HepG2 (cell line): ENCODE data around the gene ZSWIM9. TPM values are rescaled to one million over a fixed set of nuclear protein-coding genes. Genes with fewer than 3 reads are reported as not detected.

Experiments used
- BRCA1 ChIP-seq: sonication (generic); formaldehyde crosslinking; IDR thresholded peaks from 2 replicates; pipeline ENCODE4 v1.4.0; 2020; ENCODE audit warnings: missing genetic modification reagents
- GTF3A ChIP-seq: sonication (generic); formaldehyde crosslinking; conservative IDR thresholded peaks from 2 replicates; pipeline ENCODE4 v1.4.0; 2020; ENCODE audit warnings: mild to moderate bottlenecking, missing genetic modification reagents
- HMG20A ChIP-seq: IDR thresholded peaks from 2 replicates; pipeline ENCODE4 v1.6.1; 2016; ENCODE audit warnings: borderline replicate concordance
- HNF4A ChIP-seq: sonication (generic); formaldehyde crosslinking; IDR thresholded peaks from 2 replicates; pipeline ENCODE4 v1.4.0; 2020; ENCODE audit warnings: missing genetic modification reagents
- HNRNPK ChIP-seq: fragments of 200-400 bp; formaldehyde crosslinking; IDR thresholded peaks from 2 replicates; pipeline ENCODE4 v1.6.1; 2018; ENCODE audit warnings: low read length, low read depth, moderate library complexity, mild to moderate bottlenecking; ENCODE audit not compliant: poor library complexity, severe bottlenecking
- KDM2A ChIP-seq: sonication (generic); formaldehyde crosslinking; IDR thresholded peaks from 2 replicates; pipeline ENCODE4 v1.4.0; 2020; ENCODE audit warnings: low read depth, missing genetic modification reagents, borderline replicate concordance
- PHF21A ChIP-seq: sonication (generic); formaldehyde crosslinking; IDR thresholded peaks from 2 replicates; pipeline ENCODE4 v1.5.0; 2020; ENCODE audit warnings: mild to moderate bottlenecking, missing genetic modification reagents
- SNAPC2 ChIP-seq: sonication (generic); formaldehyde crosslinking; IDR thresholded peaks from 2 replicates; pipeline ENCODE4 v1.8.1; 2022; ENCODE audit warnings: mild to moderate bottlenecking, missing genetic modification reagents
- STAG1 ChIP-seq: sonication (generic); formaldehyde crosslinking; IDR thresholded peaks from 2 replicates; pipeline ENCODE4 v1.4.0; 2020; ENCODE audit warnings: missing genetic modification reagents
- TAF15 ChIP-seq: fragments of 200-400 bp; formaldehyde crosslinking; IDR thresholded peaks from one replicate; pipeline ENCODE4 v1.6.1; 2018; ENCODE audit warnings: mild to moderate bottlenecking, low read depth, low read length; ENCODE audit not compliant: poor library complexity, severe bottlenecking
- WIZ ChIP-seq: sonication (generic); formaldehyde crosslinking; IDR thresholded peaks from 2 replicates; pipeline ENCODE4 v1.5.1; 2020; ENCODE audit warnings: mild to moderate bottlenecking, missing genetic modification reagents
- ZNF160 ChIP-seq: sonication (generic); formaldehyde crosslinking; IDR thresholded peaks from 2 replicates; pipeline ENCODE4 v1.8.0; 2022; ENCODE audit warnings: mild to moderate bottlenecking, inconsistent platforms, missing genetic modification reagents
- ZNF776 ChIP-seq: sonication (generic); formaldehyde crosslinking; IDR thresholded peaks from 2 replicates; pipeline ENCODE4 v1.4.0; 2020; ENCODE audit warnings: mild to moderate bottlenecking, missing genetic modification reagents
- polyA plus RNA-seq, 8 experiments: library from polyadenylated mRNA; depleted of rRNA in 3 of 8; stranded (reverse) in 7 of 8; unstranded in 1 of 8; fragments of >200 nt; fragmentation: Illumina TruSeq in 4 of 8; extraction: Trizol in 4 of 8; gene quantifications; 2 replicates each; pipeline versions ENCODE4 v1.2.1 to v1.2.3, GENCODE V29; 2011 to 2016; ENCODE audit warnings: low read depth in 4 of 8, missing spikeins in 1 of 8, mixed read lengths in 1 of 8; ENCODE audit not compliant: insufficient read depth in 1 of 8
- total RNA-seq, 5 experiments: library from RNA; depleted of rRNA; stranded (reverse); fragments of >200 nt; fragmentation: Illumina TruSeq; extraction: Trizol; gene quantifications; 2 replicates each; pipeline ENCODE4 v1.2.3, GENCODE V29; 2016; ENCODE audit warnings: low read depth in 1 of 5
- TF ChIP-seq, protein P1 (sequence below): sonication (generic); formaldehyde crosslinking; IDR thresholded peaks from 2 replicates; pipeline ENCODE4 v1.5.0; 2020; ENCODE audit warnings: missing genetic modification reagents
- TF ChIP-seq, protein P2 (sequence below): IDR thresholded peaks from 2 replicates; pipeline ENCODE4 v1.6.1; 2016; ENCODE audit warnings: low read depth
- TF ChIP-seq, protein P3 (sequence below): sonication (generic); formaldehyde crosslinking; IDR thresholded peaks from 2 replicates; pipeline ENCODE4 v1.8.1; 2023; ENCODE audit warnings: mild to moderate bottlenecking, missing genetic modification reagents
- TF ChIP-seq, protein P4 (sequence below): sonication (generic); formaldehyde crosslinking; IDR thresholded peaks from 2 replicates; pipeline ENCODE4 v1.5.0; 2020; ENCODE audit warnings: mild to moderate bottlenecking, missing genetic modification reagents

Gene ZSWIM9
- total and polyA plus RNA-seq, 2 of the 13 experiments (the other 11 are each of a cell fraction or from before 2014, with no cell fraction given) = 0.18 to 1.1 TPM

DNA sequence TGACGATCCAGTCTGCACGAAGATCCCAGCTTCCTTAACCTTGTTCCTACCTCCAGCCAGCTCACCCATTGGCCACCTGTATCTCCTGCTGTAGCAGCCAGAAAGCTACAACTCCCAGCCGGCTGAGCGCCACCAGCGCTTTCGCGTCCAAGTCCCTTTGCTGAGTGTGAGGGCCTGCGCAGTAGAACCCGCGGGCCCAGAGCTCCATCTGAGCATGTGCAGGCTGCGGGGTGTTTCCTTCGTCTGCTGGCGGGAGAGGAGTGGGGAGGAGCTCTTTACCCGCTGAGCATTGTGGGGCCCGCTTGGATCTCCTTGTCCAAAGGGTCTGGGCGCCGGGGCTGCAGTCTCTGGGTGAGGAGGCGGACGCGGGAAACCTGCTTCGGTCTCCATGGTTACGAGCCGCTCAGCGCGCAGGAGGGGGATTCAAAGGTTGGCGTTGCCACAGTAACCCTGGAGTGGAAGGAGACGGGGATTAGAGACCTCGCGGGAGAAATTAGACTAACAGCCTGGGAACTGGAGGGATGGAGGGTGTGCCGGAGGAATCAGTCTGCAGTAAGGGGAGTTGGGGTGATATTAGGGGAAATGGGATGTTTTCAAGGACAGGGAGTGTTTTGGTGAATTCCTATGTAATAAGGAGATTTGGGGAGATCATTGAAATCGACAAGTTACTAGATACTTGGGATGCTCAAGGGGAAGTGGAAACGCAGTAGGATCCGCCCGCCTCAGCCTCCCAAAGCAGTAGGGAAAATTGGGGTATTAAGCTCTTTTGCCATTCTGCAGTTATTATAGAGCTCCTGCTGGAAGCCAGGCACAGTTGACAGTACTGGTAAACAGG is 33.5 kb downstream of the ZSWIM9 start (continued):
- TF ChIP-seq, protein P1, sequence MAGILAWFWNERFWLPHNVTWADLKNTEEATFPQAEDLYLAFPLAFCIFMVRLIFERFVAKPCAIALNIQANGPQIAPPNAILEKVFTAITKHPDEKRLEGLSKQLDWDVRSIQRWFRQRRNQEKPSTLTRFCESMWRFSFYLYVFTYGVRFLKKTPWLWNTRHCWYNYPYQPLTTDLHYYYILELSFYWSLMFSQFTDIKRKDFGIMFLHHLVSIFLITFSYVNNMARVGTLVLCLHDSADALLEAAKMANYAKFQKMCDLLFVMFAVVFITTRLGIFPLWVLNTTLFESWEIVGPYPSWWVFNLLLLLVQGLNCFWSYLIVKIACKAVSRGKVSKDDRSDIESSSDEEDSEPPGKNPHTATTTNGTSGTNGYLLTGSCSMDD (CRISPR knock-in tag) = no peak
- no peak for TF ChIP-seq PHF21A
- TF ChIP-seq HNF4A = peak; percentile 7; the same call in 1 of the 2 replicates
- TF ChIP-seq, protein P2, sequence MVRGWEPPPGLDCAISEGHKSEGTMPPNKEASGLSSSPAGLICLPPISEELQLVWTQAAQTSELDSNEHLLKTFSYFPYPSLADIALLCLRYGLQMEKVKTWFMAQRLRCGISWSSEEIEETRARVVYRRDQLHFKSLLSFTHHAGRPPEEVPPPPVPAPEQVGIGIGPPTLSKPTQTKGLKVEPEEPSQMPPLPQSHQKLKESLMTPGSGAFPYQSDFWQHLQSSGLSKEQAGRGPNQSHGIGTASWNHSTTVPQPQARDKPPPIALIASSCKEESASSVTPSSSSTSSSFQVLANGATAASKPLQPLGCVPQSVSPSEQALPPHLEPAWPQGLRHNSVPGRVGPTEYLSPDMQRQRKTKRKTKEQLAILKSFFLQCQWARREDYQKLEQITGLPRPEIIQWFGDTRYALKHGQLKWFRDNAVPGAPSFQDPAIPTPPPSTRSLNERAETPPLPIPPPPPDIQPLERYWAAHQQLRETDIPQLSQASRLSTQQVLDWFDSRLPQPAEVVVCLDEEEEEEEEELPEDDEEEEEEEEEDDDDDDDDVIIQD = peak; percentile 88; the same call in 1 of the 2 replicates
- no peak for TF ChIP-seq ZNF776 (CRISPR knock-in tag)
- TF ChIP-seq TAF15 = no peak
- TF ChIP-seq, protein P3, sequence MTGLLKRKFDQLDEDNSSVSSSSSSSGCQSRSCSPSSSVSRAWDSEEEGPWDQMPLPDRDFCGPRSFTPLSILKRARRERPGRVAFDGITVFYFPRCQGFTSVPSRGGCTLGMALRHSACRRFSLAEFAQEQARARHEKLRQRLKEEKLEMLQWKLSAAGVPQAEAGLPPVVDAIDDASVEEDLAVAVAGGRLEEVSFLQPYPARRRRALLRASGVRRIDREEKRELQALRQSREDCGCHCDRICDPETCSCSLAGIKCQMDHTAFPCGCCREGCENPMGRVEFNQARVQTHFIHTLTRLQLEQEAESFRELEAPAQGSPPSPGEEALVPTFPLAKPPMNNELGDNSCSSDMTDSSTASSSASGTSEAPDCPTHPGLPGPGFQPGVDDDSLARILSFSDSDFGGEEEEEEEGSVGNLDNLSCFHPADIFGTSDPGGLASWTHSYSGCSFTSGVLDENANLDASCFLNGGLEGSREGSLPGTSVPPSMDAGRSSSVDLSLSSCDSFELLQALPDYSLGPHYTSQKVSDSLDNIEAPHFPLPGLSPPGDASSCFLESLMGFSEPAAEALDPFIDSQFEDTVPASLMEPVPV (CRISPR knock-in tag) = peak; percentile 55; the same call in 1 of the 2 replicates
- no peak for TF ChIP-seq STAG1 (CRISPR knock-in tag)
- TF ChIP-seq, protein P4, sequence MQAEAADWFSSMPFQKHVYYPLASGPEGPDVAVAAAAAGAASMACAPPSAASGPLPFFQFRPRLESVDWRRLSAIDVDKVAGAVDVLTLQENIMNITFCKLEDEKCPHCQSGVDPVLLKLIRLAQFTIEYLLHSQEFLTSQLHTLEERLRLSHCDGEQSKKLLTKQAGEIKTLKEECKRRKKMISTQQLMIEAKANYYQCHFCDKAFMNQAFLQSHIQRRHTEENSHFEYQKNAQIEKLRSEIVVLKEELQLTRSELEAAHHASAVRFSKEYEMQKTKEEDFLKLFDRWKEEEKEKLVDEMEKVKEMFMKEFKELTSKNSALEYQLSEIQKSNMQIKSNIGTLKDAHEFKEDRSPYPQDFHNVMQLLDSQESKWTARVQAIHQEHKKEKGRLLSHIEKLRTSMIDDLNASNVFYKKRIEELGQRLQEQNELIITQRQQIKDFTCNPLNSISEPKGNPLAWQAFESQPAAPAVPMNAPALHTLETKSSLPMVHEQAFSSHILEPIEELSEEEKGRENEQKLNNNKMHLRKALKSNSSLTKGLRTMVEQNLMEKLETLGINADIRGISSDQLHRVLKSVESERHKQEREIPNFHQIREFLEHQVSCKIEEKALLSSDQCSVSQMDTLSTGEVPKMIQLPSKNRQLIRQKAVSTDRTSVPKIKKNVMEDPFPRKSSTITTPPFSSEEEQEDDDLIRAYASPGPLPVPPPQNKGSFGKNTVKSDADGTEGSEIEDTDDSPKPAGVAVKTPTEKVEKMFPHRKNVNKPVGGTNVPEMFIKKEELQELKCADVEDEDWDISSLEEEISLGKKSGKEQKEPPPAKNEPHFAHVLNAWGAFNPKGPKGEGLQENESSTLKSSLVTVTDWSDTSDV (CRISPR knock-in tag) = no peak
- no peak; the same call in 1 of the 2 replicates for TF ChIP-seq WIZ (CRISPR knock-in tag)
- no peak for TF ChIP-seq ZNF160 (CRISPR knock-in tag)
- no peak for TF ChIP-seq BRCA1 (CRISPR knock-in tag)
- no peak for TF ChIP-seq HNRNPK
- TF ChIP-seq GTF3A (CRISPR knock-in tag) = no peak
- TF ChIP-seq SNAPC2 (CRISPR knock-in tag) = peak; percentile 71
- no peak for TF ChIP-seq HMG20A
- TF ChIP-seq KDM2A (CRISPR knock-in tag) = peak; percentile 60; the same call in 1 of the 2 replicates
